NB4 (cell line): ENCODE measurements around the gene TM9SF2.

Source experiments
- CTCF ChIP-seq: IDR thresholded peaks from one replicate; pipeline ENCODE4 v1.5.1; 2012; ENCODE audit warnings: low read depth, low read length
- POLR2A ChIP-seq: IDR thresholded peaks from 2 replicates; pipeline ENCODE4 v1.6.1; 2011; ENCODE audit warnings: mild to moderate bottlenecking; ENCODE audit not compliant: insufficient read length; ENCODE audit errors: extremely low read depth

DNA sequence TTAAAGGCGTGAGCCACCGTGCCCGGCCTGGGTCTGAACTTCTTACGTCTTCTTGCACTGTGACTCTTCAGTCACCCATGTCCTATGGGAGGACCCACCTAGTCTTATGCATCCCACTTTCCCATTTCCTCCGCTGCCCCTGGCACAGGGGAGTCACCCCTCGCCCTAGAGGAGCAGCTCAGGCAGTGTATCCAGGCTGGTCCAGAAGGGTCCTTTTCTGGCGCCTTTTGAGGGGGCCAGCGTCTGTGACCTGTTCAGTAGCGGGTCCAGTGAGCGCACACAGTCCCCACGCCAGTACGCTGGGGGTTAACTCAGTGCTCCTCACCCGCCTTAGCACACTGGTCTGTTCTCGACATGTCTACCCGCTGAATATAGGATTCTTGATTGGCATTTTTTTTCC, 107.1 kb downstream of the TM9SF2 start:
- TF ChIP-seq CTCF (no peak), POLR2A (no peak)
